ENCODE results near the gene DENND1C. TPM values are rescaled to one million over a fixed set of nuclear protein-coding genes. Genes with fewer than 3 reads are reported as not detected.

DENND1C gene
- total and polyA plus RNA-seq, 9 of the 15 experiments (the other 6 are each of a cell fraction or from before 2014, with no cell fraction given): 0.03 to 1.2 (median 0.32) TPM; not detected in 1

GRCh38 chr19:6431891-6432290, 49.7 kb downstream of the DENND1C start:
- Histone ChIP-seq H3K4me1 (replicated peaks in 1 of 2; ENCODE audit: control insufficient read depth in 2 of 2, insufficient read depth in 2 of 2, low read length in 2 of 2) (peaks cover 0 to 18% of the 10 kb centered on the region in 2 experiments; a peak in 2 of 5 replicates), H3K9me1 (ENCODE audit: control insufficient read depth, insufficient read depth, low read length) (peaks cover 4% of the 10 kb centered on the region), H2AFZ (ENCODE audit: low read depth, low read length) (no peak overlapping the region), H3K79me2 (ENCODE audit: control insufficient read depth, insufficient read depth, low read length) (peaks cover 11% of the 10 kb centered on the region), H3K4me3 (no peak overlapping the region), H3K36me3 (ENCODE audit: control insufficient read depth, insufficient read depth, low read length) (peaks cover 3% of the 10 kb centered on the region; the same call in 2 of the 3 replicates), H3K27ac (ENCODE audit: extremely low read depth, low read depth, low read length) (no peak overlapping the region), H4K20me1 (replicated peaks; ENCODE audit: control insufficient read depth, insufficient read depth, low read length) (no peaks in the 10 kb centered on the region), H3K9me3 (replicated peaks; ENCODE audit: control insufficient read depth, insufficient read depth, low read depth, low read length) (no peaks in the 10 kb centered on the region), H3K27me3 (ENCODE audit: control insufficient read depth in 2 of 2, insufficient read depth in 2 of 2, low read length in 2 of 2) (no peaks in the 10 kb centered on the region), H3K4me2 (ENCODE audit: insufficient read depth, low read length) (no peak overlapping the region), H3K9ac (ENCODE audit: insufficient read depth in 1 of 2, low read depth in 2 of 2, low read length in 2 of 2) (peak overlapping the region in 1 of 2 experiments; percentile 72; a peak in 1 of 4 replicates)
- 72% methylated on average over 9 of the region's 11 CpGs for WGBS (ENCODE audit: insufficient coverage, low coverage, missing lambda C conversion rate)
- no TSS peak for BruUV-seq (replicated peaks)
- no peak for FAIRE-seq
- POLR2A ChIA-PET: no interaction called here
- in situ Hi-C loops (cut with MboI): no loop called here
- CTCF ChIA-PET (ENCODE audit: low intra/inter-chr PET ratio): no interaction called here
- DNase-seq (ENCODE audit: extremely low read depth in 1 of 4, low spot score in 3 of 4): no peak
- intact Hi-C loops (cut with micrococcal nuclease): no loop called here
- no peak for TF ChIP-seq FOXK1 (CRISPR knock-in tag; IDR thresholded peaks at IDR 0.05; ENCODE audit: borderline replicate concordance)
- no peak for TF ChIP-seq SUPT5H (IDR thresholded peaks at IDR 0.05)
- no peak for TF ChIP-seq ZFP30 (CRISPR knock-in tag; IDR thresholded peaks at IDR 0.05; ENCODE audit: borderline replicate concordance)
- TF ChIP-seq SRSF9 (IDR thresholded peaks at IDR 0.05; ENCODE audit: borderline replicate concordance, low read depth, low read length): no peak
- no peak for TF ChIP-seq NR2C2 (CRISPR knock-in tag; IDR thresholded peaks at IDR 0.05)
- no peak for TF ChIP-seq NR2C2 (tag; IDR thresholded peaks at IDR 0.05)
- no peak for ATAC-seq

Data from K562 (cell line).